Tibial nerve (tissue), 4 donors: ENCODE data around the gene SCN3A. TPM values are rescaled to one million over a fixed set of nuclear protein-coding genes. Genes with fewer than 3 reads are reported as not detected.

Experiments used
- DNase-seq, 2 donors: peaks; one replicate each; pipeline ENCODE4 v3.0.0-alpha.2; 2019; ENCODE audit warnings: low spot score in 2 of 2
- H3K27ac ChIP-seq, 4 donors: fragments of 200-600 bp; sonication (generic) in 3 of 4; one replicate each; pipeline ENCODE4 v1.5.1; 2017 to 2019; ENCODE audit warnings: mild to moderate bottlenecking in 1 of 4
- H3K27me3 ChIP-seq, 2 donors: fragments of 200-600 bp; sonication (generic) in 1 of 2; one replicate each; pipeline versions ENCODE4 v1.5.1 to v1.6.0; 2017 to 2019
- H3K36me3 ChIP-seq, 3 donors: fragments of 200-600 bp; sonication (generic); one replicate each; pipeline ENCODE4 v1.5.1; 2018 to 2019
- H3K4me1 ChIP-seq, 4 donors: fragments of 200-600 bp; sonication (generic) in 3 of 4; one replicate each; pipeline ENCODE4 v1.5.1; 2017 to 2019
- H3K4me3 ChIP-seq, 4 donors: fragments of 200-600 bp; sonication (generic) in 3 of 4; one replicate each; pipeline ENCODE4 v1.5.1; 2017 to 2019; ENCODE audit warnings: mild to moderate bottlenecking in 1 of 4, moderate library complexity in 1 of 4
- H3K9me3 ChIP-seq, 4 donors: fragments of 200-600 bp; sonication (generic) in 3 of 4; one replicate each; pipeline ENCODE4 v1.5.1; 2017 to 2019
- CTCF ChIP-seq, 5 experiments: fragments of 200-600 bp in 3 of 5; fragments of 450-650 bp in 2 of 5; sonication (generic) in 3 of 5; IDR thresholded peaks; one replicate each; pipeline ENCODE4 v1.5.1; 2016 to 2019; ENCODE audit warnings: antibody characterized with exemption in 5 of 5, mild to moderate bottlenecking in 3 of 5, moderate library complexity in 2 of 5
- EP300 ChIP-seq, 2 donors: sonication (generic); formaldehyde crosslinking; IDR thresholded peaks; one replicate each; pipeline ENCODE4 v1.6.1; 2017; ENCODE audit warnings: antibody characterized with exemption in 2 of 2, mild to moderate bottlenecking in 1 of 2
- POLR2A ChIP-seq, 2 donors: fragments of 450-650 bp; IDR thresholded peaks; one replicate each; pipeline ENCODE4 v1.6.1; 2017; ENCODE audit warnings: antibody characterized with exemption in 2 of 2, mild to moderate bottlenecking in 2 of 2, moderate library complexity in 2 of 2
- WGBS, 2 donors: methylation state at CpG; one replicate each; pipeline ENCODE4 v1.1.5; 2018; 5-methylcytosine and 5-hydroxymethylcytosine counted together
- total RNA-seq, 4 donors: library from RNA; depleted of rRNA; stranded (reverse); fragments of >200 nt; gene quantifications; one replicate each; pipeline ENCODE4 v1.1.0, GENCODE V29; 2016

The SCN3A gene
- total RNA-seq, 4 donors from 2014 or later: 1.8 to 4.2 (median 2.7) TPM

- no peak overlapping the region for H3K27ac ChIP-seq
- no peaks in the 10 kb centered on the region for H3K27me3 ChIP-seq
- TF ChIP-seq EP300 (IDR thresholded peaks at IDR 0.05) (no peak), CTCF (IDR thresholded peaks at IDR 0.05) (no peak), POLR2A (IDR thresholded peaks at IDR 0.05) (no peak)
- no peaks in the 10 kb centered on the region for H3K36me3 ChIP-seq
- no peaks in the 10 kb centered on the region for H3K4me1 ChIP-seq
- H3K9me3 ChIP-seq: no peaks in the 10 kb centered on the region
- DNase-seq: no peak
- H3K4me3 ChIP-seq: no peak overlapping the region
- WGBS, 2 donors: 86 to 95% methylated on average over 1 of the region's 1 CpG
Observed at GRCh38 chr2:165227571-165227970, 23.7 kb upstream of the SCN3A start.

GRCh38 chr2:165224941-165225340 lies 21.1 kb upstream of the SCN3A start:
- no peak for DNase-seq
- no peak overlapping the region for H3K27ac ChIP-seq
- 41 to 49% methylated on average over 1 of the region's 1 CpG for WGBS, 2 donors
- no peaks in the 10 kb centered on the region for H3K27me3 ChIP-seq
- TF ChIP-seq CTCF (IDR thresholded peaks at IDR 0.05): no peak
- TF ChIP-seq EP300 (IDR thresholded peaks at IDR 0.05): no peak
- TF ChIP-seq POLR2A (IDR thresholded peaks at IDR 0.05): no peak
- H3K36me3 ChIP-seq: no peaks in the 10 kb centered on the region
- no peaks in the 10 kb centered on the region for H3K9me3 ChIP-seq
- no peaks in the 10 kb centered on the region for H3K4me1 ChIP-seq
- no peak overlapping the region for H3K4me3 ChIP-seq

GRCh38 chr2:165219481-165219880 lies 15.6 kb upstream of the SCN3A start:
- Histone ChIP-seq H3K27ac (no peak overlapping the region), H3K4me3 (no peak overlapping the region), H3K36me3 (no peaks in the 10 kb centered on the region), H3K27me3 (no peaks in the 10 kb centered on the region), H3K9me3 (no peaks in the 10 kb centered on the region), H3K4me1 (no peaks in the 10 kb centered on the region)
- TF ChIP-seq POLR2A (IDR thresholded peaks at IDR 0.05) (no peak), CTCF (IDR thresholded peaks at IDR 0.05) (no peak), EP300 (IDR thresholded peaks at IDR 0.05) (no peak)
- WGBS, 2 donors: 67 to 69% methylated on average over 3 of the region's 3 CpGs
- DNase-seq: no peak

DNA sequence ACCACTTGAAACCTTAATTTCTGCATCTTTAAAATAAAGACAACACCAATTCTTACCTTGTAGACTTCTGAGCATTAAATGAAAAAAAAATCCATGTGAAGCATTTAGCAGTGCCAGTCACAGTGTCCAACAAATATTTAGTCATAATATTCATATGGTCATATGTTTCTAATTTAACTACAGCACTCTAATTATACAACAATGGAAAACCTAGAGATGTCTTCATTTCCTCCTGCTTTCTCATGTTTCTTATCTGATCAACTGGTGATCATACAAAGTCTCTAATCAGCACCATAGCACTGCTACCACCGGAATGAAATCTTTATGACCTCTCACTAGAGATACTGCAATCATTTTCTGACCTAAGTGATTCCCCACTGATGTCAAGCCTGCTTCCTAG lies 10.2 kb upstream of the SCN3A start:
- Histone ChIP-seq H3K4me3 (no peak overlapping the region), H3K27me3 (no peaks in the 10 kb centered on the region), H3K27ac (no peak overlapping the region), H3K4me1 (no peaks in the 10 kb centered on the region), H3K9me3 (no peaks in the 10 kb centered on the region), H3K36me3 (no peaks in the 10 kb centered on the region)
- no peak for DNase-seq
- WGBS, 2 donors: 59 to 80% methylated on average over 1 of the region's 1 CpG
- TF ChIP-seq EP300 (IDR thresholded peaks at IDR 0.05) (no peak), POLR2A (IDR thresholded peaks at IDR 0.05) (no peak), CTCF (IDR thresholded peaks at IDR 0.05) (no peak)

DNA sequence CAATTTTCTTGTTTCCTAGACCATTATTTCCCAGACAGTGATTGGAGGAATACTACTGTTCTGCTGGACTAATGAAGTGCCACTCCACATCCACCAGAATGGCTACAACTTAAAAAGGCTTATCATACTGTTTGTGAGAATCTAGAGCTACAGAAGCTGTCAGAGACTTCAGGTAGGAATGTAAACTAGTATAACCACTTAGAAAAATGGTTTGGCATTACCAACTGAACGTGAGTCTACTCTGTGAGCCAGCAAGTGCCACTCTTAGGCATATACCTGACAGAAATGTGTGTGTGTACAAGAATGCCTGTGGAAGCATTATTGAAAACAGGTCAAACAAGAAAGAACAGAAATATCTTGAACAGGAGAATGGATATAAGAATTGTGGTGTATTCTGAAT lies 4.2 kb upstream of the SCN3A start:
- no peak for DNase-seq
- no peak overlapping the region for H3K4me3 ChIP-seq
- no peaks in the 10 kb centered on the region for H3K36me3 ChIP-seq
- H3K4me1 ChIP-seq: no peaks in the 10 kb centered on the region
- H3K27me3 ChIP-seq: no peaks in the 10 kb centered on the region
- 70 to 79% methylated on average over 1 of the region's 1 CpG for WGBS, 2 donors
- TF ChIP-seq POLR2A (IDR thresholded peaks at IDR 0.05) (no peak), CTCF (IDR thresholded peaks at IDR 0.05) (no peak)
- no peak overlapping the region for H3K27ac ChIP-seq
- H3K9me3 ChIP-seq: no peaks in the 10 kb centered on the region
